NCI-H1417 (cell line): ENCODE data around the gene ALLC.
"Not testable (repeated sequence)": the region's sequence is repeated elsewhere in the genome, so short reads cannot be mapped to it uniquely, and the experiment has no call there.

ENCODE experiments used
- DNase-seq, 3 experiments: peaks; one replicate each; lab custom pipeline; 2025; lab: John Stamatoyannopoulos, UW

The ALLC gene

GRCh38 chr2:3655871-3656761, 1.9 kb upstream of the ALLC start:
- DNase-seq, result no peak

- DNase-seq, result peak in 1 of 3 experiments; percentile 18
Observed at GRCh38 chr2:3656762-3657721, 958 bp upstream of the ALLC start.

- peak; percentile 20 to 80 (median 44) for DNase-seq
Observed at GRCh38 chr2:3659447-3660432, 1.7 kb downstream of the ALLC start.

DNA sequence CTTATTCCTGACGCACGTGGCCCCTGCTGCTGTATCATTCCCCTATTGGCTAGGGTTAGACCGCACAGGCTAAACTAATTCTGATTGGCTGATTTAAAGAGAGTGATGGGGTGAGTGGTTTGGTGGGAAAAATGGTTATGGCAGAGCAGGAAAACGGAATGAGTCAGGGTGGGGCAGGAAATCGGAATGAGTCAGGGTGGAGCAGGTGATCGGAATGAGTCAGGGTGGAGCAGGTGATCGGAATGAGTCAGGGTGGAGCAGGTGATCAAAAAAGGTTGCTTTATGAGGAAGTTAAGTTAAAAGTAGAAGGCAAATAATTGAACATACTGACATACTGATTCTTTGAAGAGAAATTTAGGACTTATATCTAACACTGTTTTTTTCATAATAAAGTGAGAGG, 2.6 kb downstream of the ALLC start:
- DNase-seq, result not testable (repeated sequence)

- no peak for DNase-seq
Observed at GRCh38 chr2:3661149-3661660, 3.2 kb downstream of the ALLC start.

DNA sequence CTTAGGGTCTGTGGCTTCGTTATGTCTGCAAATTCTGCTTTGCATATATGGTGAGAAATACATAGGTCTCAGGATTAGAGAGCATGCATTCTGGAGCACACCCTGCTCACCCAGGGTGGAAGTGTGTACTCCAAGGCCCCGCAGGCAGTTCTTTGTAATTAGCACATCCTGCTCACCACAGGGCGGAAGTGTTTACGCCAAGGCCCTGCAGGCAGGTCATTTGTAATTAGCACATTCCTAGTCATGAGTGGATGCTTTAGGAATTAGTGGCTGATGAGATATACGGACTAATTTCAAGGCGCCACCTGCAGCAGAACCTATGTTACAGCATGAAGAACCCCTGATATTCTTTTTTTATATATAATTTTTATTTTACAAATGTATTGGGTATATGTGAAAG, 4.2 kb downstream of the ALLC start:
- DNase-seq, result peak in 1 of 3 experiments; percentile 40

DNA sequence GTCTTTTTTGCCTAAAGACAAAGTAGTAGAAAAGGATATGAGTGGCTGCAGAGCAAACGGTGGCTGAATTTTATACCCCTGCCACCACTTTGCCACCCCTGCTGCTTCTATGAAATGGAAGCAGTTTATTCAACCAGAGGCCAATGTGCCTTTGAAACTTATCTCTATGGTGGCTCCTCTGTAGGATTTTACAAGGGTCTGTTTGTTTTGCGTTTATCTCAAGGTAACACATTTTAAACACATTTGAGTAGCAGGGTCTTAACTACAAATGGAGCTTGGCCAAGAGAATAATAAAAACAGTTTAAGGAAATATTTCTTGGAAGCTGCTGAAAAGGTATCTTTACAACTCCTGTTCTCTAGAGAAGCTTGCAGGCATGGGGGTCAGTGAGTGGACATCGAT, 6.1 kb downstream of the ALLC start:
- no peak for DNase-seq

GRCh38 chr2:3664925-3665324, 6.9 kb downstream of the ALLC start:
- no peak for DNase-seq

DNA sequence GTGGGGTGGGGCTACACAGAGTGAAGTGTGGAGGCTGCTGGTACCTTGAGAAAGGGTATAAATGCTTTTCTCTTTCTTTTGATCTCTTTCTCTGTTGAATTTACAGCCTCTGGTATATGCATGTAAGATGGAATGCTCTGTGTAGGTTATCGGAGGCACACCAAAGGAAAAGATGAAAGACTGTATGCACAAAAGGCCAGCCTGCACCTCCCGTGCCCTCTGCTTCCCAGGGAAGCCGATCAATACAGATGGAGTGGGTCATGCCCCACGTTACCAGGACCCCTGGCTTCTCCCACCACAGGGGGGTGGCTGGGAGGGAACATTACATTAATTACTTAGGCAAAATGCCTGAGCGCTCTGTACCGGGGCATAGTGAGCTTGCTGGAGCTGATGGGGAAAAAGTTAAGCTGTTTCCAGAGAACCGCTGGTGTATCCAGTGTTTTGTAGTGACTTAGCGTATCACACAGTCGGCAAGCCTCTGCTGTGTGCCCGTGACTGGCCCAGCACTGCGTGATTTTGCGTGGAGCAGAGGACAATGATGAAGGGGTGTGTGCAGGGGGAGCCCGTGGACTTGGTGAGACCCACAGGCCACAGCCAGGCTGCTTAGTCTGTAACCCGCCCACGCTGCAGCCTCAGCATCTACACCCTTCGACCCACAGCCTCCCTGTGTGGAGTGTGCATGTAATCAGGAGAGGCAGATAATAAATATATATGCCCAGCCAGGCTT, 8.0 kb downstream of the ALLC start:
- no peak for DNase-seq

- peak; percentile 51 to 63 (median 60) for DNase-seq
Observed at GRCh38 chr2:3666613-3666975, 8.6 kb downstream of the ALLC start.

GRCh38 chr2:3667151-3667631, 9.2 kb downstream of the ALLC start:
- DNase-seq, result peak; percentile 51 to 91 (median 69)

DNA sequence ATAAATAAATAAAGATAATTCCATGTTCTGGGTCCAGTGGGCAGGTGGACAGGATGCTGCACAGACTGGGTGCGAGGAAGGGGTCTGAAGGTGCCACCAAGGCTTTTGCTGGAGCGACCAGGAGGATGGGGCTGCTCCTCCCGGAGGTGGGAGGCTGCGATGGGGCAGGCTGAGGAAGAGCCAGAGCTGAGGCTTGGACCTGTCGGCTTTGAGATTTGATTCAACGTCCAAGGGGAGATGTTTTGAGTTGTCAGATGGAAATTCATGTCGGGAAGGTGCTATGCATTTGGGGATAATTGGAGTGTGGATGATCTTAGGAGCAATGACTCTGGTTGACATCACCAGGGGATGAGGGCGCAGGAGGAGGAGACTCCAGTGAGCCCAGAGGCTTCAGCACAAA, 11.7 kb downstream of the ALLC start:
- no peak for DNase-seq

DNA sequence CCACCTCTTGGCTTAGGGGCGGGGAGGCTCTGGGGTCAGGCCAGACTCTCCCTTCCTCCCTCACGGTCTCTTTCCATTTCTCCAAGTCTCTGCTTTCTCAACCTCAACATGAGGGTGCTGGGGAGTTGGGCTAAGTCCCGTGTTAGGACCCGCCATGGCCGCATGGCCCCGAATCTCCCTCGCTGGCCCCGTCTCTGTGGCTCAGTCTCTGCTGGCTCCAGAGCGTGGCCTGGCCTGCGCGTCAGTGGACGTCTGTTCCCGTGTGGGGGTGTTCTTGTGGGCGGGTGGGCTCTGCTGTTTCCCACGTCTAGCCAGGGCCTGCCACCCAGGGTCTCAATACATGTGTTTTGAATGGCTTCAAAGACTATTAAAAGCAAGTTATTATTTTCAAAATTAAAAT, 12.4 kb downstream of the ALLC start:
- DNase-seq, result no peak

DNA sequence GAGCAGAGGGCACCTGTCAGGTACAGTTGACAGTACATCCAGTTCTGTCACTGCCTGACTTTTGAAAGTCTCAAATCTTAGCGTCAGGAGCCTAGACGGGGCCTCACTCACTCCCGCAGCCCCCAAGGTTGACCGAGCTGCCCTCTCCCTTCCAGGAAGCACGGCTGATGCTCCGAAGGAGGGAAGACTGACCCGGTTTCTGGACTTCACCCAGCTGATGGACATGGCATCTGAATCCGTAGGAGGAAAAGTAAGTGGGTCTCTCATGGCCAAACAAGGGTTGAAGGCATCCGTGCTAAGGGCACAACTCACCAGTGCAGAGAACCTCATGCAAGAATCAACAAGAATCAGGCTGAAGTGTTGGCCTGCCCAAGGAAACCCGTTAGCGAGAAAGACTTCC, 12.9 kb downstream of the ALLC start:
- DNase-seq, result no peak

- peak in 1 of 3 experiments; percentile 17 for DNase-seq
Observed at GRCh38 chr2:3672861-3673678, 15.1 kb downstream of the ALLC start.

GRCh38 chr2:3674066-3674845, 16.3 kb downstream of the ALLC start:
- no peak for DNase-seq

- no peak for DNase-seq
Observed at GRCh38 chr2:3675687-3676086, 17.7 kb downstream of the ALLC start.

DNA sequence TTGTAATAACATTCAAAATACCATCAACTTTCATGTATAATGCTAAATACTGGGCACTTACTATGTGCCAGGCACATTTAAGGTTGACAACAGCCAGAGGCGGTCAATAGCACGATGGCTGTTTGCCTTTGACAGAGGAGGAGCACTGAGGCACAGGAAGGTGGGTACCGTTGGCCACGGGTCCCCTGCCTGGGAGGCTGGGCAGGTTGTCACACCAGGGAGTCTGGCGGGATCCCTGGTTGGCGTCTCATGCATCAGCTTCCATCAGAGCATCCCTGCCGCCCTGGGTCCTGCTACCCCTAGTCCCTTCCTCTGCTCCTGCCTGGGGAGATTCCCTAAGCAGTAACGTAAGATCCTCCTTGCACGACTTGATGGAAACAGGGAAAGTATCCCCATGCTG, 19.4 kb downstream of the ALLC start:
- no peak for DNase-seq

DNA sequence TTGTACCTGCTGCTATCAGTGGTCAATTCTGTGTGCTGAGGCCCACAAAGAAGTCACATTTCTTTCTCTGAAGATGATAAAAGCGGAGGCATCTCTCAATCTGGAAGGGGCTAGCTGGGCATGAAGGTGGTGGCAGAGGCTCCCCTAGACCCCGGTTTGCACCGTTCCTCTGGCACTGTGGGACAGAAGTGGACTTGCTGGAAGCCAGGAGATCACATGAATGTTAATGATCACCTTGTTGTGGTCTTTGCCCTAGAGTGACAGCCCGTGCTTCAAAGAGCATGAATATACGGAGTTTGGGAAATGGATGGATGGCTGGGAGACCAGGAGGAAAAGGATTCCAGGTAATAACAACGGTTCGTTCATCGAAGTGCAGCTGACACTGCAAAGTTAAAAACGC, 20.2 kb downstream of the ALLC start:
- no peak for DNase-seq
